Frontal cortex (tissue), 4 donors: ENCODE data around the gene SACM1L. TPM values are rescaled to one million over a fixed set of nuclear protein-coding genes. Genes with fewer than 3 reads are reported as not detected.

Experiments
- DNase-seq, 2 donors: peaks; one replicate each; pipeline ENCODE4 v3.0.0; 2012; ENCODE audit warnings: low spot score in 2 of 2
- FAIRE-seq: peaks from 2 replicates; lab custom pipeline; 2012; peaks lifted over from hg19 to GRCh38; lab: Jason Lieb, UNC
- total RNA-seq: library from RNA; depleted of rRNA; stranded (reverse); fragments of >200 nt; gene quantifications from one replicate; pipeline ENCODE4 v1.2.3, GENCODE V29; 2014
- donor health status: control.
- donor health status: control.
- donor health status: control.

SACM1L gene
- total RNA-seq, 1 donor from 2014 or later, result 34.2 TPM

GRCh38 chr3:45778761-45779201 is 89.6 kb downstream of the SACM1L start:
- FAIRE-seq, result no peak
- no peak for DNase-seq

DNA sequence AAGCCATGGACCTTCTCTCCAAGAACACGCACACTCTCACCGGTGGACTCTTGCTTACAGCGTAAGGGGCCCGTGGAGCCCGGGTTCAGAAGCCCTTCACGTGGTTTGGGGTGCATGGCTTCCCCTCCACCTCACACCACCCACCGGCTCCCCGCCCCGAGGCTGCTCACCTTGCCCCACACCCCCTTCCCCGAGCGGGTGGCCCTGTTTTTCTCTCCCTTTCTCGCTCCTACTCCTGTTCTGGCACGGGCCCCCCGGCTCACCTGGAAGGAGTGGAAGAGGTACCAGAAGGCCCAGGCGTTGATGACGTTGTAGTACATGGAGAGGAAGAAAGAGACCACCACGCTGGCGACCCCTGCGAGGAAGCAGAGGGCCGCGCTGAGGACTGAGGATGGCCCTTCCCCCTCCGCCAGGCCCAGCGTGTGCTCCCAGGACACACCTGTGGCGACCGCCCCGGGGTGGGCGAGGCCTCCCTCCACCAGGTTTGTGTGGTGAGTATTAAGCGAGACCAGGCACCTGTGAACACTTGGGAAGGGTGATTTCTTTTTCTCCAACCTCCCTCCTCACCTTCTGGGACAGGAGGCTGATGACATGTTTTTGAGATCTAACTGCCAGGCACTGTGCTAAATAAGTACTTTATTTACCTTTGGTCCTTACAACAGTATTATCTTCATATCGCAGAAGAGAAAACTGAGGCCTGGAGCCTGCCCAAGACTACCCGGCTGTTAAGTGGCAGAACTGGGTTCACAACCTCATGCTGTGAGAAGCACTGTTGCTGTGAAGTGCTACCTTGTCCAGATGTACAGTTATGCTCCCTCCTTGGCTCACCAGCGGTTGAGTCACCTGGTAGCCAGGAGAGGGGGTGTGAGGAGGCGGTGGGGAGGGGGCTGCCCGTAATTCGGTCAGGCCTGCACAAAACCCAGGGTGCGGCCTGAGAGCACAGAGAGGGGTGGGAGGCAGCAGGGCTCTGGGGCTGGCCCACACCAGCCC is 90.8 kb downstream of the SACM1L start:
- FAIRE-seq (no peak), DNase-seq (no peak)

GRCh38 chr3:45781271-45781670 is 92.1 kb downstream of the SACM1L start:
- FAIRE-seq (no peak), DNase-seq (no peak)

DNA sequence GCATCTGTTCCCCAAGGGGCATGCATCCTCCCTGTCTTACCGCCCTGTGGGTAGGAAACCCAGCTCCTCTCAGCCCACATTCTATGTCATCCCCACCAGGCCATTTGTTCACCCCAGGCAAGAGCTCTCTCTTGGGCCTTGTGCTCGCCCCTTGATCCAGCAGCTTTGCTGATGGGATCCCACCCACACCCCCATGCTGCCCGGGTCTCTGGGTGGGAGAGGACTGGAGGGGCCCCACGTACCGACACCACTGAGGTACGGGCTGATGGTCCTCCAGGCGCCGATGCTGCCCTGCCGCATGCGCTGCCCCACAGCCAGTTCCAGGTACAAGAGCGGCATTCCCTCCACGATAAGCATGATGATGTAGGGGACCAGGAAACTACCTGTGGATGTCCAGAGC is 92.6 kb downstream of the SACM1L start:
- DNase-seq, result no peak
- no peak for FAIRE-seq

DNA sequence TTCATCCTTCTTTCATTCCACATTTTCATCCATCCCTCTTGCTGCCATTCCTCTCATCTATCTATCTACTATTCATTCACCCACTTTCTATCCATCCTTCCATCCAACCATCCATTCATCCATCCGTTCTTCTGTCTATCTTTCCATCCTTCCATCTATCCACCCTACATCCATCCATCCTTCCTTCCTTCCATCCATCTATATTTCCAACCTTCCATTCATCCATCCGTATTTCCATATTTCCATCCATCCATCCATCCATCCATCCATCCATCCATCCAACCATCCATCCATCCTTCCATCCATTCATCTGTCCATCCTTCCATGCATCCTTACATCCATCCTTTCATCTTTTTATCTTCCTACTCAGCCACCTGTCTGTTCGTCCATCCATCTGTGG is 93.2 kb downstream of the SACM1L start:
- no peak for FAIRE-seq
- DNase-seq, result no peak

- no peak for FAIRE-seq
- DNase-seq, result no peak
These were observed 94.5 kb downstream of the SACM1L start for GRCh38 chr3:45783667-45784066.

DNA sequence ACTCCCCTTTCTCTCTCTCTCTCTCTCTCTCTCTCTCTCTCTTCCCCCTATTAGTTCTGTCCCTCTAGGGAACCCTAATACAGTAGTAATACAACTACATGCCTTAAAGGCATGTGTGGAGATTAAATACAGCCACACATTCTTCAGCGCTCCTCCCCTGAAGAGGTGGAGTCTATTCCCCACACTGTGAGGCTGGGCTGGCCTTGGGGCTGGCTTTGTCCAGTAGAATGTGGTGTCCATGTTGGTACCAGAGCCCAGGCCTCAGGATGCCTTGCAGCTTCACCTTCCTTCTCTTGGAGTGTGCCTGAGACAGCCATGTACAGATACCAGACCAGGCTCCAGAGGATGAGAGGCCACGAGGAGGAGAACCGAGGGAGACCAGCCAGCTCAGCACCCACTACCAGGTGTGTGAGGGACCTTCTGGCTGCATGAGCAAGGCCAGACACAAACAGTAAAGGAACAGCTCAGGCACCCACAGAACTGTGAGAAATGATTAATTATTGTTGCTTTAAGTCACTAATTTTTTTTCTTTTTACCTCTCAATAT is 96.5 kb downstream of the SACM1L start:
- no peak for FAIRE-seq
- DNase-seq, result no peak

GRCh38 chr3:45786801-45787495 is 97.8 kb downstream of the SACM1L start:
- no peak for DNase-seq
- no peak for FAIRE-seq

- no peak for DNase-seq
- FAIRE-seq, result no peak
These were observed 98.4 kb downstream of the SACM1L start for GRCh38 chr3:45787551-45787950.

- DNase-seq, result no peak
- no peak for FAIRE-seq
These were observed 100.1 kb downstream of the SACM1L start for GRCh38 chr3:45789235-45789812.

- no peak for DNase-seq
- FAIRE-seq, result no peak
These were observed 101.4 kb downstream of the SACM1L start for GRCh38 chr3:45790596-45790995.

- FAIRE-seq (no peak), DNase-seq (no peak)
These were observed 102.8 kb downstream of the SACM1L start for GRCh38 chr3:45792036-45792435.

GRCh38 chr3:45792516-45793172 is 103.4 kb downstream of the SACM1L start:
- DNase-seq (no peak), FAIRE-seq (no peak)

DNA sequence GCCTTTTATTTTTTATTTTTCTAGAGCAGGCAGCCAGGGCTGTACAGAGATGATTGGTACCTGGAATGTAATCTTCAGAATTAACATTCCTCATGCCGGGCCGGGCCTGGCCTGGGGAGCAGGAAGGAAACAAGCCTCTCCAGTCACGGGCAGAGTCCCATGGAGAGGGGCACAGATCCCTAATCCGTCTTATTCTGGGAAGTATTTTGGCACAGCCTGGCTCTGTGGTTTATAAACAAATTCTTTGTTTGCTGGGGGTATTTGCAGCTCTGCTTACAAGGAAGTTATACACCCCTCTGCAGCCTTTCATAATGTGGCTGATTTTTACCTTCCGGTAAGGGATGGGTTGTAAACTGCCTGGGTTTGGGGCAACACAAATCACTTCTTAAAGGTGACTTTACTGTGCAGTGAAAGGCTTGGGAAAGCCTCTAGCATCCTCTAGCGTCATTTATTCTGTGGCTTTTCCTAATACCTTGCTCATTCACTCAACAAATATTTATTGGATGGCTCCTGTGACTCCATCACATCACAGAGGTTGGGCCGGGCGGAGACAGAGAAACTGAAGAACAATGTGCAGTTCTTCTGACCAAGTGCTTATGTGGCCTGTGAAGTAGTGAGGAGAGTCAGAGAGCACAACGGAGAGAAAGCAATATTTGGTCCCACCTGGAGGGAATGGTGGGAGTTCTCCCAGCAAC is 104.4 kb downstream of the SACM1L start:
- FAIRE-seq, result no peak

GRCh38 chr3:45794177-45794560 is 105.0 kb downstream of the SACM1L start:
- DNase-seq (no peak), FAIRE-seq (no peak)

More for the DNA sequence above, 104.4 kb downstream of the SACM1L start:
- DNase-seq, result no peak

GRCh38 chr3:45794660-45795059 is 105.5 kb downstream of the SACM1L start:
- FAIRE-seq, result no peak
- no peak for DNase-seq
